Peyer's patch (tissue), 4 donors: ENCODE data around the gene PSME2.

Experiments
- POLR2A ChIP-seq, 2 donors: fragments of 450-650 bp; IDR thresholded peaks; one replicate each; pipeline ENCODE4 v1.5.1; 2017; ENCODE audit warnings: antibody characterized with exemption in 2 of 2, mild to moderate bottlenecking in 2 of 2, moderate library complexity in 2 of 2
- TF ChIP-seq, protein P1 (sequence below), 6 experiments: fragments of 450-650 bp in 4 of 6; fragments of 200-600 bp in 2 of 6; sonication (generic) in 1 of 6; IDR thresholded peaks; one replicate each; pipeline ENCODE4 v1.5.1; 2017 to 2019; ENCODE audit warnings: antibody characterized with exemption in 6 of 6, mild to moderate bottlenecking in 3 of 6, moderate library complexity in 1 of 6

DNA sequence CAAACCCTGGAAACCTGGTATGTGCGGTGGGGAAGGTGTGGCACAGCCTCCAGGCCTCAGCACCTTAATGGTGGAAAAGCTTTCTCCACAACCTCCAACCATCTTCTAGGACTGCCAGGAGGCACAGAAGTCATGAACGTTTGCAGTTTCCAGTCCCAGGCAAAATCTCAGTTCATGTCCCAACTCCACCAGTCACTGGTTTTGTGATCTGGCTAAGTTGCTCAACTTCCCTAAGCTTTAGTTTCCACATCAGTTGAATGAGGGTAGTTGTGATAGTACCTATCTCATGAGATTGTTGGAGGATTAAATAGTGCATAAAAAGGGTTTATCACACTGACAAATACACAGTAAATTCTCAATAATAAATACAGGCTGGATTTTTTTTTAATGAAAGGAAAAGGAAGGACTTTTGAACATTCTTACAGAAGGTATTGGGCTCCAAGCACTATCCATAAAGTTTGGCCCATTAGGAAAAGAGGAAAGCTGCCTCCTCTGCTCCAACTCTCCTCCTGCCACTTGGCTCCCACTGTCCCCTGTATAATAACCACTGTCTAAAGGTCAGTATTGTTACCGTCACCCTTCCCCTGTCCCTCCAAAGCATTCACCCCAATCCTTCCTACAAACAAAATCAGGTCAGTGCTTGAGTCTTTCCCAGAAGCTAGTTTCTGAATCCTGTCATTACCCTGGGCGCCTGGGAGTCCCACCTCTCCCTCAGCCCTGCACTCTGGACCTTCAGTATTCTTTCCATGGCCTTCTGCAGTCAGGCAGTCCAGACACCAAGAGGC is 46.0 kb downstream of the PSME2 start:
- TF ChIP-seq POLR2A (IDR thresholded peaks at IDR 0.05), result no peak
- TF ChIP-seq, protein P1, sequence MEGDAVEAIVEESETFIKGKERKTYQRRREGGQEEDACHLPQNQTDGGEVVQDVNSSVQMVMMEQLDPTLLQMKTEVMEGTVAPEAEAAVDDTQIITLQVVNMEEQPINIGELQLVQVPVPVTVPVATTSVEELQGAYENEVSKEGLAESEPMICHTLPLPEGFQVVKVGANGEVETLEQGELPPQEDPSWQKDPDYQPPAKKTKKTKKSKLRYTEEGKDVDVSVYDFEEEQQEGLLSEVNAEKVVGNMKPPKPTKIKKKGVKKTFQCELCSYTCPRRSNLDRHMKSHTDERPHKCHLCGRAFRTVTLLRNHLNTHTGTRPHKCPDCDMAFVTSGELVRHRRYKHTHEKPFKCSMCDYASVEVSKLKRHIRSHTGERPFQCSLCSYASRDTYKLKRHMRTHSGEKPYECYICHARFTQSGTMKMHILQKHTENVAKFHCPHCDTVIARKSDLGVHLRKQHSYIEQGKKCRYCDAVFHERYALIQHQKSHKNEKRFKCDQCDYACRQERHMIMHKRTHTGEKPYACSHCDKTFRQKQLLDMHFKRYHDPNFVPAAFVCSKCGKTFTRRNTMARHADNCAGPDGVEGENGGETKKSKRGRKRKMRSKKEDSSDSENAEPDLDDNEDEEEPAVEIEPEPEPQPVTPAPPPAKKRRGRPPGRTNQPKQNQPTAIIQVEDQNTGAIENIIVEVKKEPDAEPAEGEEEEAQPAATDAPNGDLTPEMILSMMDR (IDR thresholded peaks at IDR 0.05), result no peak
